Effector memory CD4-positive, alpha-beta T cell (primary cell): ENCODE data around the gene C6orf62.
"Not testable (repeated sequence)": the region's sequence is repeated elsewhere in the genome, so short reads cannot be mapped to it uniquely, and the experiment has no call there.

ENCODE experiments used
- DNase-seq, 3 donors: peaks; one replicate each; pipeline ENCODE4 v3.0.0-alpha.2; 2020
- H3K27ac ChIP-seq: 2 replicates; pipeline ENCODE4 v1.7.0; 2013; ENCODE audit warnings: mild to moderate bottlenecking, low read length, moderate library complexity; ENCODE audit not compliant: insufficient read depth, poor library complexity, severe bottlenecking
- H3K27me3 ChIP-seq: replicated peaks from 2 replicates; pipeline ENCODE4 v1.7.0; 2013; ENCODE audit warnings: mild to moderate bottlenecking, low read length; ENCODE audit not compliant: insufficient read depth, control insufficient read depth, poor library complexity, severe bottlenecking
- H3K36me3 ChIP-seq: 2 replicates; pipeline ENCODE4 v1.7.0; 2013; ENCODE audit warnings: mild to moderate bottlenecking, low read length, moderate library complexity; ENCODE audit not compliant: control insufficient read depth, insufficient read depth
- H3K4me1 ChIP-seq: 2 replicates; pipeline ENCODE4 v1.7.0; 2013; ENCODE audit warnings: low read length, mild to moderate bottlenecking; ENCODE audit not compliant: control insufficient read depth, insufficient read depth, poor library complexity, severe bottlenecking
- H3K4me3 ChIP-seq: 2 replicates; pipeline ENCODE4 v1.7.0; 2013; ENCODE audit warnings: low read length, low read depth, mild to moderate bottlenecking; ENCODE audit not compliant: insufficient read depth, poor library complexity, severe bottlenecking
- H3K9me3 ChIP-seq: 2 replicates; pipeline ENCODE4 v1.7.0; 2013; ENCODE audit warnings: mild to moderate bottlenecking, low read length, moderate library complexity; ENCODE audit not compliant: control insufficient read depth

Gene C6orf62

DNA sequence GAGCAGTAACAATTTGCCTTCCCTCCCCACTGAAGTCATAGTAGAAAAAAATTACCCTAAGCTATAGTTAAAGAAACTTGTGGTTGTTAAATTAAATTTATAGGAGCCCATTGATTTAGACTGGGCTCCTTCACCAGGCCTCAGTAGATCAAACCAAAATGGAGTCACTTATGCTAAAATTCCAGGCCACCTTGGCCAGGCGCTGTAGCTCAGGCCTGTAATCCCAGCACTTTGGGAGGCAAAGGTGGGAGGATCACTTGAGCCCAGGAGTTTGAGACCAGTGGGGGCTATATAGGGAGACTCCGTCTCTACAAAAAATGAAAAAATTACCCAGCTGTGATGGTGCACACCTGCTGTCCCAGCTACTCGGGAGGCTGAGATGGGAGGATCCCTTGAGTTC, 40.8 kb upstream of the C6orf62 start:
- no peak for DNase-seq
- no peak overlapping the region for H3K4me3 ChIP-seq

DNA sequence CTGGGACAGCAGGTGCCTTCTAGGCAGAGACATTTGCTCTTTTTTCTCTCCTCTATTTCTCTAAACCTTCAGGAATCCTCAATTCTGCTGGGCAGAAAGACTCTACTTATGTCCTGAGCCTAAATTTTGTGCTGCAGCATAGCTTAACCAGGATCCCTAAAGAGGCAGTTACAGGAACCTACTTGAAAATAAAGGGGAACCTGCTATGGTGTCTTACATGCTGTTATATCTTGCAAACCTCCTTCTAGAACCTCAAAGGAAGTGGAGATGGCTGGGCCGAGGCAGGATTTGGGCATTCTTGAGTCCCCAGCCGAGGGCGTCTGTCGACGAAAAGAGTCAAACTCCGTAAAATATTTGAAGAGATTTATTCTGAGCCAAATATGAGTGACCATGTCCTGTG, 38.7 kb upstream of the C6orf62 start:
- Histone ChIP-seq H3K9me3 (no peaks in the 10 kb centered on the region), H3K4me3 (no peak overlapping the region), H3K4me1 (no peaks in the 10 kb centered on the region), H3K36me3 (no peaks in the 10 kb centered on the region), H3K27me3 (no peaks in the 10 kb centered on the region), H3K27ac (no peak overlapping the region)
- DNase-seq = no peak

More for the DNA sequence above, 40.8 kb upstream of the C6orf62 start:
- Histone ChIP-seq H3K27ac (no peak overlapping the region), H3K4me1 (no peaks in the 10 kb centered on the region), H3K9me3 (no peaks in the 10 kb centered on the region), H3K36me3 (no peaks in the 10 kb centered on the region), H3K27me3 (no peaks in the 10 kb centered on the region)

DNA sequence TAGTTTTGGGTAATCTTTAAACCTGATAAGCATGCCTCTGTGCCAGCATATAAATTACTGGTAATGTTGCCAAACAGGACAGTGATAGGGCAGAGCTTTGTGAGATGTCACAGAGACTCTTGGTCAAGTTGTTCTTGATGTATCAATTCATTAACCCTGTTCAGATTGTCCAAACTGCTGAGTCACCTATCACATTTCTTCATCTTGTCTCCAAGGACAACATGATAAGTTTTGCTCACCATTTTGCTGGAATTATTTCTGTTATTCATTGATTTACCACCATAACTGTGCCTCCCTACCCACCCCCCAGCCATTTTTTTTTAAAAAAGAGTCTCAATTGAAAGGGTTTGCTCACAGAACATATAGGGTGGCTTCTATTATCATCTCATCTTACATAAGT, 36.3 kb upstream of the C6orf62 start:
- Histone ChIP-seq H3K4me1 (no peaks in the 10 kb centered on the region), H3K27ac (no peak overlapping the region), H3K27me3 (no peaks in the 10 kb centered on the region), H3K4me3 (no peak overlapping the region), H3K36me3 (no peaks in the 10 kb centered on the region), H3K9me3 (no peaks in the 10 kb centered on the region)
- no peak for DNase-seq

DNA sequence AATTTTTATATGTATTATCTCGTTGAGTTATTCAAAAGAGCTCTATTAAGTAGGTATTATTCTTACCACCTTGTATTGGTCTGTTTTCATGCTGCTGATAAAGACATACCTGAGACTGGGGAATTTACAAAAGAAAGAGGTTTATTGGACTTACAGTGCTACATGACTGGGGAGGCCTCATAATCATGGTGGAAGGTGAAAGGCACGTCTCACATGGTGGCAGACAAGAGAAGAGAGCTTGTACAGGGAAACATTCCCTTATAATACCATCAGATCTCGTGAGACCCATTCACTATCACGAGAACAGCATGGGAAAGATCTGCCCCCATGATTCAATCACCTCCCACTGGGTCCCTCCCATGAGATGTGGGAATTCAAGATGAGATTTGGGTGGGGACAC, 35.4 kb upstream of the C6orf62 start:
- DNase-seq, H3K36me3 ChIP-seq, H3K9me3 ChIP-seq, H3K4me1 ChIP-seq, H3K4me3 ChIP-seq, H3K27ac ChIP-seq, H3K27me3 ChIP-seq: not testable (repeated sequence)

DNA sequence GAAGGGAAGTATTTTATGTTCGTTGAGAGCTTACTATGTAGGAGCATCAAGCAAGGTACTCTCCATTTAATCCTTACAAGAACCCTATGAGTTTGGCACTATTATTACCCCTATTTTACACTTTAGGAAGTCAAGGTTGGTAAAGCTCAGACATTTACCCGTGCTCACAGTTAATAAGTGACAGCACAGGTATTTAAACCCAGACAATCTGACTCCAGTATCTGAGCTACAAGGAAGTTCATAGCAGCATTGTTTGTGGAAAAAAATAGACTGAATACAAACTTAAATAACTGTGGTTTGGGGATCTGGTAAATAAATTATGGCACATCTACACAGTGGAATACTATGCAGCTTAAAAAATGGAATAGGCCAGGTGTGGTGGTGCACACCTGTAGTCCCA, 34.6 kb upstream of the C6orf62 start:
- no peak overlapping the region for H3K27ac ChIP-seq
- H3K4me3 ChIP-seq = no peak overlapping the region
- H3K36me3 ChIP-seq = no peaks in the 10 kb centered on the region
- no peak for DNase-seq
- H3K4me1 ChIP-seq = no peaks in the 10 kb centered on the region
- H3K27me3 ChIP-seq = no peaks in the 10 kb centered on the region
- no peaks in the 10 kb centered on the region for H3K9me3 ChIP-seq

DNA sequence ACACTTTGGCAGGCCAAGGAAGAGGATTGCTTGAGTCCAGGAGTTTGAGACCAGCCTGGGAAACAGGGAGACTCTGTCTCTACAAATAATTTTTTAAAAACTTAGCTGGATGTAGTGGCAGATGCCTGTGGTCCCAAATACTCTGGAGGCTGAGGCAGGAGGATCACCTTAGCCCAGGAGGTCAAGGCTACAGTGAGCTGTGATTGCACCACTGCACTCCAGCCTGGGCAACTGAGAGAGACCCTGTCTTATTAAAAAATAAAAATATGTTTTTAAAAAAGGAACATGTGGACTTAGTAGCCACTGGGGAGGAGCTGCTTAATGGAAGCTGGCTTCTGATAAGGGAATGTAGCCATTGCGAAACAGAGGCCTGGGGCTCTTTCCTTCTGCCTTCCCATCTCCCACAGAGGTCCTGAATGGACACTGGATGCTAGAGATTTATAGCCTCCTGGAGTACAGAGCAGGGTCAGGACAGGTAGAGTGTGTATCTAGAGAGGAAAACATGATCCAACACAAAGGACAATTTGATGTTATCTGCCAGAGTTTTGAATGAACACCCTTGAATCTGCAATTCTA, 34.1 kb upstream of the C6orf62 start:
- H3K27me3 ChIP-seq = no peaks in the 10 kb centered on the region
- no peak overlapping the region for H3K27ac ChIP-seq
- no peak overlapping the region for H3K4me3 ChIP-seq
- no peaks in the 10 kb centered on the region for H3K36me3 ChIP-seq
- H3K4me1 ChIP-seq = no peaks in the 10 kb centered on the region
- no peaks in the 10 kb centered on the region for H3K9me3 ChIP-seq
- DNase-seq = no peak

DNA sequence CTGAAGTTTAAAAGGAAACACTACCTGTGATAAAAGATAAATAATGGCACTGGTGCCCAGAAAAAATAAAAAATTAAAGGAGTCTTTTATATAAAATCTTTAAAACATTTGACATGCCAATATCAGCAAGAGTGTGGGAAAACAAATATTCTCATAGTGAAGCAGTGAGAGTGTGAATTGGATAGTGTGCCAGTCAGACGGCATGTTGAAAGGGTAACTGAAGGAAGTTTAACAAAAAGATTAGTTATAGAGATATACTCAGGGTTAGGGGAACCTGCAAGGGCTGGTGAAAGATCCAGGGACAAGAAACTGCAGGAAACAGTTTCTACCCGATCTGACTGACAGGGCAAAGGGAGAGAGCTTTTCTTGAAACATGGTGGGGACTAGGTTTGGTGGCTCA, 33.5 kb upstream of the C6orf62 start:
- Histone ChIP-seq H3K4me3 (no peak overlapping the region), H3K27me3 (no peaks in the 10 kb centered on the region), H3K4me1 (no peaks in the 10 kb centered on the region), H3K36me3 (no peaks in the 10 kb centered on the region), H3K27ac (no peak overlapping the region), H3K9me3 (no peaks in the 10 kb centered on the region)
- DNase-seq = no peak

DNA sequence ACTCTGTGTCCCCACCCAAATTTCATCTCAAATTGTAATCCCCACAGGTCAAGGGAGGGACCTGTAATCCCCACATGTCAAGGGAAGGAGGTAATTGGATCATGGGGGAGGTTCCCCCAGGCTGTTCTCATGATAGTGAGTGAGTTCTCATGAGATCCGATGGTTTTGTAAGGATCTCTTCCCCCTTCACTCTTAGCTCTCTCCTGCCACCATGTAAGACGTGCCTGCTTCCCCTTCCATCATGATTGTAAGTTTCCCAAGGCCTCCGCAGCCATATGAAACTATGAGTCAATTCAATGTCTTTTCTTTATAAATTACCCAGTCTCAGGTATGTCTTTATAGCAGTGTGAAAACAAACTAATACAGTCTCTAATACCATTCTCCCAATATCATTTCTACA, 31.9 kb upstream of the C6orf62 start:
- H3K9me3 ChIP-seq, H3K4me3 ChIP-seq, H3K27ac ChIP-seq, H3K4me1 ChIP-seq, H3K27me3 ChIP-seq, H3K36me3 ChIP-seq, DNase-seq: not testable (repeated sequence)

DNA sequence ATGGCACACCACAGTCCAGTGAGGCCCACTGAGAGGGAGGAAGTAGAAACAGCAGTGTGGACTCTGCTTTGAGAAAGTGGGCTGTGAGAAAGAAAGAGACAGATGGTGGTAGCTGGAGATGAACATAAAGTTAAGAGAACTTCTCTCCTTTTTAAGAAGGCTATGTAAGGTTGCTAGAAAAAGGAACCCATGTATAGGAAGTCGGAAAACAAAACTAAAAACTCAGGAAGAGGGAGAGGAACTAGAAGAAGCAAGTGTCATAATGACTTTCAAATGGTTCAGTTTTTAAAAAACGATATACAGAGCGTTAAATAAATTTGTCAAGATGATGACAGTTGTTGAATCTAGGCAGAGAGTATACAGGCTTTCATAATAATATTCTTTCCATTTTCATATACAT, 30.3 kb upstream of the C6orf62 start:
- Histone ChIP-seq H3K36me3 (no peaks in the 10 kb centered on the region), H3K27ac (no peak overlapping the region), H3K27me3 (no peaks in the 10 kb centered on the region), H3K4me1 (no peaks in the 10 kb centered on the region), H3K4me3 (no peak overlapping the region), H3K9me3 (no peaks in the 10 kb centered on the region)
- no peak for DNase-seq

DNA sequence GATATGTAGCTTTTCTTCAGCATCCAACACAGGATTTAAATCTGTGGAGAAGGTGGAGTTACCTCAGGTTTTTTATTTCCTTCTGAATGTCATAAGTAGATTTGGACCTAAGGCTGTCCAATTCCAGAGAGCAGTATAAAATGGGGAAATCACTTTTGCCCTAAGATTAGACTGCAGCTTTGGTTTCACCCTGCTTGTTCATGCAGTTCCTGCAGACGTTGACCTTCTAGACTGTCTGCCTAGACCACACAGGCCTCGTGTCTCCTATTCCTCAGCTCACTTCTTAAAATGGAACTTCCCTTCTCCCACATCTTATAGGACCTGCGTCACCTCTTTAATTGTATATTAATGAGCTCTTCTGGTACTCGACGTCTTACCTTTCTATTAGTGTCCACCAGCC, 26.0 kb upstream of the C6orf62 start:
- Histone ChIP-seq H3K4me3 (no peak overlapping the region), H3K4me1 (no peaks in the 10 kb centered on the region), H3K27ac (no peak overlapping the region), H3K27me3 (no peaks in the 10 kb centered on the region), H3K36me3 (no peaks in the 10 kb centered on the region), H3K9me3 (no peaks in the 10 kb centered on the region)
- no peak for DNase-seq

DNA sequence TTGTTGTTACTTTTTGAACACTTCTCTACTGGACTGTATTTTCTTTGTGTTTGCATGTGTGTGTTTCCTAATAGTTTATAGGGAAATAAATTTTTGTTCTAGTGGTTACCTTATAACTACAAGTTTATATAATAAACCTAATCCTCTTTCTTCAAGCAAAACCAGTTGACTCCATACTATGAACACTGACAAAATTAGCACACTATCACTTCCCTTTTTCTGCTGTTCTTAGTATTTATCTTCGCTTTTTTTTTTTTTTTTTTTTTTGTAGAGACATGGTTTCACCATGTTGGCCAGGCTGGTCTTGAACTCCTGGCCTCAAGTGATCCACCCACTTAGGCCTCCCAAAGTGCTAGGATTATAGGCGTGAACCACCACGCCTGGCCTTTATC, 25.0 kb upstream of the C6orf62 start:
- no peak for DNase-seq
- no peaks in the 10 kb centered on the region for H3K4me1 ChIP-seq
- H3K9me3 ChIP-seq = no peaks in the 10 kb centered on the region
- no peaks in the 10 kb centered on the region for H3K27me3 ChIP-seq
- H3K36me3 ChIP-seq = no peaks in the 10 kb centered on the region
- no peak overlapping the region for H3K4me3 ChIP-seq
- H3K27ac ChIP-seq = no peak overlapping the region
